ENCODE results near the gene FAM110C. TPM values are rescaled to one million over a fixed set of nuclear protein-coding genes. Genes with fewer than 3 reads are reported as not detected.

The FAM110C gene
- total and polyA plus RNA-seq, 2 of the 8 experiments (the other 6 are each of a cell fraction or from before 2014, with no cell fraction given) = 4.8 to 13.2 TPM

DNA sequence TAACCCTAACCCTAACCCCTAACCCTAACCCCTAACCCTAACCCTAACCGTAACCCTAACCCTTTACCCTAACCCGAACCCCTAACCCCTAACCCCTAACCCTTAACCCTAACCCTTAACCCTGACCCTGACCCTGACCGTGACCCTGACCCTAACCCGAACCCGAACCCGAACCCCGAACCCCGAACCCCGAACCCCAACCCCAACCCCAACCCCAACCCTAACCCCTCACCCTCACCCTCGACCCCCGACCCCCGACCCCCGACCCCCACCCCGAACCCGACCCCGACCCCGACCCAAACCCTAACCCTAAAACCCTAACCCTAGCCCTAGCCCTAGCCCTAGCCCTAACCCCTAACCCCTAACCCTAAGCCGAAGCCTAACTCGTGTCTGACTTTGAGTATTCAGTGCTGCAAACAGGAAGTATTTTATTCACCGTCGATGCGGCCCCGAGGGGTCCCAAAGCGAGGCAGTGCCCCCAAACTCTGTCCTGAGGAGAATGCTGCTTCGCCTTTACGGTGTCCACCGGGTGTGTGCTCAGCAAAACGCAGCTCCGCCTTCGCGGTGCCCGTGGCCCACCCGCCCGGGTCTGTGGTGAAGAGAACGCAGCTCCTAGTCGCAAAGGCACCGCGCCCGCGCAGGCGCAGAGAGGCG, 36.0 kb downstream of the FAM110C start (continued):
- no peak for TF ChIP-seq GABPA (IDR thresholded peaks at IDR 0.05; ENCODE audit: borderline replicate concordance, insufficient read depth, low read length)
- TF ChIP-seq CTCF (IDR thresholded peaks at IDR 0.05; ENCODE audit: control extremely low read depth in 1 of 3, insufficient read depth in 1 of 3, low read depth in 1 of 3, low read length in 3 of 3) = no peak
- no peak for TF ChIP-seq HDAC6 (IDR thresholded peaks at IDR 0.05; ENCODE audit: low read depth, low read length)
- TF ChIP-seq POLR2A (IDR thresholded peaks at IDR 0.05; ENCODE audit: control extremely low read depth in 1 of 2, low read depth in 2 of 2, low read length in 2 of 2) = no peak
- TF ChIP-seq SIRT6 (IDR thresholded peaks at IDR 0.05; ENCODE audit: low read length) = no peak
- no peak for TF ChIP-seq TAF7 (optimal IDR thresholded peaks at IDR 0.05; ENCODE audit: borderline replicate concordance, low read depth, low read length)

Other genes starting within 250 kb of the FAM110C start
- 31.4 and 37.2 TPM in 2 replicates for gene SH3YL1, start 217.5 kb upstream of the FAM110C start, total RNA-seq (2021; fragmentation: NEBNext Ultra II Directional; extraction: Animal tissue kit (Norgen Biotek cat#: 25700))
- gene SH3YL1, start 217.5 kb upstream of the FAM110C start, polyA plus RNA-seq (2011; rRNA removed) = 12.9 and 13.6 TPM in 2 replicates
- 150 and 155 TPM in 2 replicates for gene ACP1, start 218.4 kb upstream of the FAM110C start, total RNA-seq (2021; fragmentation: NEBNext Ultra II Directional; extraction: Animal tissue kit (Norgen Biotek cat#: 25700))
- 78.7 and 115 TPM in 2 replicates for gene ACP1, start 218.4 kb upstream of the FAM110C start, polyA plus RNA-seq (2011; rRNA removed)
- gene ALKAL2, start 241.6 kb upstream of the FAM110C start, total RNA-seq (2021; fragmentation: NEBNext Ultra II Directional; extraction: Animal tissue kit (Norgen Biotek cat#: 25700)) = 10.4 and 11.5 TPM in 2 replicates
- 4.3 and 4.6 TPM in 2 replicates for gene ALKAL2, start 241.6 kb upstream of the FAM110C start, polyA plus RNA-seq (2011; rRNA removed)